IMR-90 (cell line): ENCODE results near the gene RPS27L. TPM values are rescaled to one million over a fixed set of nuclear protein-coding genes. Genes with fewer than 3 reads are reported as not detected.

ENCODE experiments used
- ATAC-seq: fragments of 200-7000 bp; cut with Tn5 transposase; 2 replicates; pipeline ENCODE4 v1.9.1; 2020; ENCODE audit warnings: low read depth, mild to moderate bottlenecking, moderate library complexity
- BruUV-seq: library from RNA; stranded (reverse); fragments of 400-500 nt; replicated peaks from 2 replicates; lab custom pipeline; 2021; lab: Mats Ljungman, UMichigan
- CTCF ChIA-PET: fragments of 300-600 bp; formaldehyde crosslinking; extraction: SDS; loops from one replicate; lab custom pipeline; 2021; ENCODE audit warnings: antibody characterized with exemption; lab: Yijun Ruan, JAX
- POLR2A ChIA-PET: fragments of 300-600 bp; sonication (Branson Sonifier 250); formaldehyde crosslinking; loops from one replicate; lab custom pipeline; 2022; ENCODE audit warnings: antibody characterized with exemption; ENCODE audit not compliant: unreplicated experiment; lab: Charles Lee
- DNase-seq: peaks from one replicate; pipeline ENCODE4 v3.0.0; 2013
- H2AFZ ChIP-seq: replicated peaks from 2 replicates; pipeline ENCODE3; 2013; ENCODE audit warnings: low read length, mild to moderate bottlenecking; ENCODE audit not compliant: poor library complexity
- H2AK5ac ChIP-seq: 2 replicates; pipeline ENCODE4 v1.6.1; 2013; ENCODE audit warnings: low read depth, low read length, inconsistent platforms
- H2AK9ac ChIP-seq: replicated peaks from 2 replicates; pipeline ENCODE3; 2013; ENCODE audit warnings: mild to moderate bottlenecking, low read depth, low read length, moderate library complexity; ENCODE audit not compliant: poor library complexity
- H2BK120ac ChIP-seq: 2 replicates; pipeline ENCODE4 v1.6.1; 2013; ENCODE audit warnings: low read depth, low read length, inconsistent platforms
- H2BK15ac ChIP-seq: 3 replicates; pipeline ENCODE4 v1.6.1; 2013; ENCODE audit warnings: low read depth, low read length, inconsistent platforms
- H2BK20ac ChIP-seq: 2 replicates; pipeline ENCODE4 v1.6.1; 2013; ENCODE audit warnings: low read depth, mild to moderate bottlenecking, inconsistent platforms, low read length, moderate library complexity
- H2BK5ac ChIP-seq: 2 replicates; pipeline ENCODE4 v1.6.1; 2013; ENCODE audit warnings: mild to moderate bottlenecking, low read depth, low read length, inconsistent platforms; ENCODE audit not compliant: poor library complexity, severe bottlenecking
- H3K14ac ChIP-seq: replicated peaks from 2 replicates; pipeline ENCODE4 v1.6.1; 2013; ENCODE audit warnings: low read depth, low read length, inconsistent platforms
- H3K18ac ChIP-seq: 2 replicates; pipeline ENCODE4 v1.6.1; 2013; ENCODE audit warnings: low read depth, low read length, control low read depth
- H3K23ac ChIP-seq: 2 replicates; pipeline ENCODE4 v1.6.1; 2013; ENCODE audit warnings: low read depth, low read length, inconsistent platforms
- H3K27ac ChIP-seq: 2 replicates; pipeline ENCODE4 v1.5.1; 2013; ENCODE audit warnings: mild to moderate bottlenecking, control low read depth, low read length; ENCODE audit not compliant: insufficient read depth
- H3K27me3 ChIP-seq: 2 replicates; pipeline ENCODE4 v1.6.1; 2013; ENCODE audit warnings: low read length; ENCODE audit not compliant: control insufficient read depth, insufficient read depth
- H3K36me3 ChIP-seq: 2 replicates; pipeline ENCODE4 v1.6.1; 2013; ENCODE audit warnings: low read length, mixed read lengths; ENCODE audit not compliant: control insufficient read depth, insufficient read depth
- H3K4ac ChIP-seq: 2 replicates; pipeline ENCODE4 v1.6.1; 2013; ENCODE audit warnings: low read depth, low read length, inconsistent platforms
- H3K4me1 ChIP-seq: 2 replicates; pipeline ENCODE4 v1.6.1; 2013; ENCODE audit warnings: low read length, mixed read lengths; ENCODE audit not compliant: control insufficient read depth, insufficient read depth
- H3K4me2 ChIP-seq: 2 replicates; pipeline ENCODE4 v1.6.1; 2013; ENCODE audit warnings: low read depth, mild to moderate bottlenecking, control low read depth, low read length, moderate library complexity
- H3K4me3 ChIP-seq: 2 replicates; pipeline ENCODE4 v1.5.1; 2013; ENCODE audit warnings: low read depth, mild to moderate bottlenecking, control low read depth, low read length, moderate library complexity; ENCODE audit not compliant: insufficient read depth
- H3K56ac ChIP-seq: 2 replicates; pipeline ENCODE4 v1.6.1; 2013; ENCODE audit warnings: low read length, inconsistent platforms; ENCODE audit not compliant: insufficient read depth; ENCODE audit errors: extremely low read depth
- H3K79me1 ChIP-seq, 2 experiments: 2 replicates each; pipeline ENCODE4 v1.6.1; 2013; ENCODE audit warnings: low read length in 2 of 2, inconsistent platforms in 1 of 2, low read depth in 1 of 2
- H3K9ac ChIP-seq: 2 replicates; pipeline ENCODE4 v1.6.1; 2013; ENCODE audit warnings: low read depth, low read length, control low read depth
- H3K9me1 ChIP-seq: 2 replicates; pipeline ENCODE4 v1.6.1; 2013; ENCODE audit warnings: low read length, inconsistent platforms; ENCODE audit not compliant: insufficient read depth
- H3K9me3 ChIP-seq: 2 replicates; pipeline ENCODE4 v1.6.1; 2013; ENCODE audit warnings: low read length; ENCODE audit not compliant: control insufficient read depth, insufficient read depth
- H4K20me1 ChIP-seq: 2 replicates; pipeline ENCODE4 v1.6.1; 2013; ENCODE audit warnings: low read length, inconsistent platforms; ENCODE audit not compliant: insufficient read depth
- H4K5ac ChIP-seq: 2 replicates; pipeline ENCODE4 v1.6.1; 2013; ENCODE audit warnings: mild to moderate bottlenecking, low read depth, low read length, control low read depth
- H4K8ac ChIP-seq, 2 experiments: 2 replicates each; pipeline ENCODE4 v1.6.1; 2013; ENCODE audit warnings: low read depth in 2 of 2, low read length in 2 of 2, control low read depth in 1 of 2, inconsistent platforms in 1 of 2
- H4K91ac ChIP-seq: 2 replicates; pipeline ENCODE4 v1.6.1; 2013; ENCODE audit warnings: low read depth, low read length, inconsistent platforms; ENCODE audit not compliant: insufficient read depth
- BHLHE40 ChIP-seq: fragments of 150-350 bp; IDR thresholded peaks from 2 replicates; pipeline ENCODE4 v1.6.1; 2016; ENCODE audit warnings: mild to moderate bottlenecking, low read depth, low read length
- CEBPB ChIP-seq: IDR thresholded peaks from 2 replicates; pipeline ENCODE4 v1.6.1; 2012; ENCODE audit warnings: low read depth, low read length, improper control_type of control experiment
- CHD1 ChIP-seq: IDR thresholded peaks from 2 replicates; pipeline ENCODE4 v1.6.1; 2012; ENCODE audit warnings: low read depth, low read length, improper control_type of control experiment
- FOS ChIP-seq: fragments of 150-350 bp; IDR thresholded peaks from 2 replicates; pipeline ENCODE4 v1.6.1; 2016; ENCODE audit warnings: low read depth, low read length
- MAFK ChIP-seq: IDR thresholded peaks from 2 replicates; pipeline ENCODE4 v1.6.1; 2012; ENCODE audit warnings: low read depth, low read length, improper control_type of control experiment
- MAZ ChIP-seq: IDR thresholded peaks from 2 replicates; pipeline ENCODE4 v1.6.1; 2012; ENCODE audit warnings: low read depth, mild to moderate bottlenecking, low read length, improper control_type of control experiment, moderate library complexity, borderline replicate concordance
- MXI1 ChIP-seq: IDR thresholded peaks from 2 replicates; pipeline ENCODE4 v1.6.1; 2012; ENCODE audit warnings: low read depth, mild to moderate bottlenecking, low read length, moderate library complexity, borderline replicate concordance
- NFE2L2 ChIP-seq: fragments of 150-350 bp; IDR thresholded peaks from 2 replicates; pipeline ENCODE4 v1.6.1; 2016; ENCODE audit warnings: low read depth, mild to moderate bottlenecking, low read length
- POLR2A ChIP-seq: IDR thresholded peaks from 2 replicates; pipeline ENCODE4 v1.6.1; 2012; ENCODE audit warnings: mild to moderate bottlenecking, low read depth, low read length
- RAD21 ChIP-seq: IDR thresholded peaks from 2 replicates; pipeline ENCODE4 v1.6.1; 2012; ENCODE audit warnings: low read length, improper control_type of control experiment
- RCOR1 ChIP-seq: IDR thresholded peaks from 2 replicates; pipeline ENCODE4 v1.6.1; 2012; ENCODE audit warnings: mild to moderate bottlenecking, low read length, improper control_type of control experiment; ENCODE audit not compliant: insufficient replicate concordance
- RFX5 ChIP-seq: IDR thresholded peaks from 2 replicates; pipeline ENCODE4 v1.8.0; 2012; ENCODE audit warnings: low read depth, mild to moderate bottlenecking, low read length, moderate library complexity
- SMC3 ChIP-seq: fragments of 150-350 bp; IDR thresholded peaks from 2 replicates; pipeline ENCODE4 v1.6.1; 2016; ENCODE audit warnings: low read depth, mild to moderate bottlenecking, antibody characterized with exemption, low read length, moderate library complexity
- WGBS, 2 experiments: methylation state at CpG; one replicate each; pipeline versions ENCODE4 v1.1.5 to v1.1.7; 2013; ENCODE audit warnings: missing lambda C conversion rate in 2 of 2; ENCODE audit not compliant: insufficient read length in 1 of 2; ENCODE audit errors: extremely low coverage in 2 of 2; 5-methylcytosine and 5-hydroxymethylcytosine counted together
- dilution Hi-C: fragments of 300-500 bp; cut with HindIII; formaldehyde crosslinking; loops from one replicate; pipeline ENCODE4 v1.14.3; 2018; ENCODE audit warnings: low sequenced_read_pairs; ENCODE audit not compliant: unreplicated experiment
- in situ Hi-C: fragments of 300-500 bp; cut with MboI; formaldehyde crosslinking; loops from 3 replicates; pipeline ENCODE4 v1.14.3; 2019; ENCODE audit warnings: low sequenced_read_pairs, inconsistent platforms, mixed read lengths
- intact Hi-C: fragments of 100-400 bp; cut with micrococcal nuclease; formaldehyde crosslinking; loops from 2 replicates; pipeline ENCODE4 v1.10.0; 2022
- polyA plus RNA-seq, 3 experiments: library from polyadenylated mRNA; depleted of rRNA; stranded (reverse); fragments of >200 nt; gene quantifications; 2 replicates each; pipeline ENCODE4 v1.2.3, GENCODE V29; 2012; ENCODE audit warnings: low replicate concordance in 1 of 3
- total RNA-seq: library from RNA; depleted of rRNA; stranded (reverse); fragments of >200 nt; gene quantifications from 2 replicates; pipeline ENCODE4 v1.2.3, GENCODE V29; 2012
- TF ChIP-seq, protein P1 (sequence below): fragments of 150-350 bp; IDR thresholded peaks from 2 replicates; pipeline ENCODE4 v1.6.1; 2017; ENCODE audit warnings: mild to moderate bottlenecking, antibody characterized with exemption, low read length, low read depth
- TF ChIP-seq, protein P2 (sequence below): fragments of 150-350 bp; IDR thresholded peaks from 2 replicates; pipeline ENCODE4 v1.6.1; 2016; ENCODE audit warnings: low read depth, mild to moderate bottlenecking, low read length, moderate library complexity, borderline replicate concordance
- TF ChIP-seq, protein P3 (sequence below): conservative IDR thresholded peaks from 2 replicates; pipeline ENCODE4 v1.5.1; 2012; ENCODE audit warnings: mild to moderate bottlenecking, low read depth, low read length, improper control_type of control experiment

The RPS27L gene
- total and polyA plus RNA-seq, 2 of the 4 experiments (the other 2 are of a cell fraction) = 53.1 to 302 TPM

DNA sequence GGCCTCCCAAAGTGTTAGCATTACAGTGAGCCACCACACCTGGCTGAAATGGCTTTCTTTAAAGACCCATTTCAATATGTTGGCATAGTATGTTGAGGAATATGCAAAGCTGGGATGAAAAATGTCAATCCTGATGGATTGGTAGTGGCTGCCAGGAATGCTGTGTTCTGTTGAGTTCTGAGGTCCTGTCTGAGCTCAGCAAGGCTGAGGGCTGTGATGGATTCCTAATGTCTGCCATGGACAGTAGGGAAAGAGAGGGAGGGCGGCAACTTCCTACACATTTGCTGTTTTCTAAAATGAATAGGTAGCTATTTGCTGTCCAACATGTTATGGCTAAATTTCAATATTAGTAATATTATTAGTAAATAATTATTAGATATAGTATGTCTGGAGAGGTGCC is 40.3 kb upstream of the RPS27L start:
- H3K56ac ChIP-seq = no peak overlapping the region
- peaks cover 18% of the 10 kb centered on the region for H3K4me1 ChIP-seq
- H3K4ac ChIP-seq = no peak overlapping the region
- intact Hi-C loops (loop anchor here (5.0 kb wide), 1 partner anchor 55 kb away; no protein-coding TSS in a partner anchor), dilution Hi-C loops (no loop called here), in situ Hi-C loops (no loop called here)
- H3K79me1 ChIP-seq = peaks cover 38 to 83% of the 10 kb centered on the region in 2 experiments
- TF ChIP-seq CHD1 (no peak), FOS (no peak), RCOR1 (no peak), CEBPB (no peak), POLR2A (no peak), MAFK (no peak), MXI1 (no peak), RAD21 (no peak), SMC3 (no peak), NFE2L2 (no peak), RFX5 (no peak), BHLHE40 (no peak), MAZ (no peak)
- TF ChIP-seq, protein P1, sequence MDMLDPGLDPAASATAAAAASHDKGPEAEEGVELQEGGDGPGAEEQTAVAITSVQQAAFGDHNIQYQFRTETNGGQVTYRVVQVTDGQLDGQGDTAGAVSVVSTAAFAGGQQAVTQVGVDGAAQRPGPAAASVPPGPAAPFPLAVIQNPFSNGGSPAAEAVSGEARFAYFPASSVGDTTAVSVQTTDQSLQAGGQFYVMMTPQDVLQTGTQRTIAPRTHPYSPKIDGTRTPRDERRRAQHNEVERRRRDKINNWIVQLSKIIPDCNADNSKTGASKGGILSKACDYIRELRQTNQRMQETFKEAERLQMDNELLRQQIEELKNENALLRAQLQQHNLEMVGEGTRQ = no peak
- TF ChIP-seq, protein P2, sequence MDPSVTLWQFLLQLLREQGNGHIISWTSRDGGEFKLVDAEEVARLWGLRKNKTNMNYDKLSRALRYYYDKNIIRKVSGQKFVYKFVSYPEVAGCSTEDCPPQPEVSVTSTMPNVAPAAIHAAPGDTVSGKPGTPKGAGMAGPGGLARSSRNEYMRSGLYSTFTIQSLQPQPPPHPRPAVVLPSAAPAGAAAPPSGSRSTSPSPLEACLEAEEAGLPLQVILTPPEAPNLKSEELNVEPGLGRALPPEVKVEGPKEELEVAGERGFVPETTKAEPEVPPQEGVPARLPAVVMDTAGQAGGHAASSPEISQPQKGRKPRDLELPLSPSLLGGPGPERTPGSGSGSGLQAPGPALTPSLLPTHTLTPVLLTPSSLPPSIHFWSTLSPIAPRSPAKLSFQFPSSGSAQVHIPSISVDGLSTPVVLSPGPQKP = no peak
- TF ChIP-seq, protein P3, sequence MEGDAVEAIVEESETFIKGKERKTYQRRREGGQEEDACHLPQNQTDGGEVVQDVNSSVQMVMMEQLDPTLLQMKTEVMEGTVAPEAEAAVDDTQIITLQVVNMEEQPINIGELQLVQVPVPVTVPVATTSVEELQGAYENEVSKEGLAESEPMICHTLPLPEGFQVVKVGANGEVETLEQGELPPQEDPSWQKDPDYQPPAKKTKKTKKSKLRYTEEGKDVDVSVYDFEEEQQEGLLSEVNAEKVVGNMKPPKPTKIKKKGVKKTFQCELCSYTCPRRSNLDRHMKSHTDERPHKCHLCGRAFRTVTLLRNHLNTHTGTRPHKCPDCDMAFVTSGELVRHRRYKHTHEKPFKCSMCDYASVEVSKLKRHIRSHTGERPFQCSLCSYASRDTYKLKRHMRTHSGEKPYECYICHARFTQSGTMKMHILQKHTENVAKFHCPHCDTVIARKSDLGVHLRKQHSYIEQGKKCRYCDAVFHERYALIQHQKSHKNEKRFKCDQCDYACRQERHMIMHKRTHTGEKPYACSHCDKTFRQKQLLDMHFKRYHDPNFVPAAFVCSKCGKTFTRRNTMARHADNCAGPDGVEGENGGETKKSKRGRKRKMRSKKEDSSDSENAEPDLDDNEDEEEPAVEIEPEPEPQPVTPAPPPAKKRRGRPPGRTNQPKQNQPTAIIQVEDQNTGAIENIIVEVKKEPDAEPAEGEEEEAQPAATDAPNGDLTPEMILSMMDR = no peak
- H2BK120ac ChIP-seq = no peak overlapping the region
- H2BK5ac ChIP-seq = no peak overlapping the region
- H4K8ac ChIP-seq = no peak overlapping the region; a peak in 1 of 4 replicates
- H2AK9ac ChIP-seq = no peak overlapping the region
- H3K4me2 ChIP-seq = no peak overlapping the region
- ATAC-seq = no peak
- no peak overlapping the region for H2AFZ ChIP-seq
- no peak overlapping the region for H3K9ac ChIP-seq
- H2AK5ac ChIP-seq = no peak overlapping the region; the same call in 1 of the 2 replicates
- no peaks in the 10 kb centered on the region for H3K9me3 ChIP-seq
- H4K20me1 ChIP-seq = peaks cover 15% of the 10 kb centered on the region; the same call in 1 of the 2 replicates
- DNase-seq = no peak
- H3K36me3 ChIP-seq = no peaks in the 10 kb centered on the region
- POLR2A ChIA-PET = interaction anchor here (0.5 kb wide), 1 partner anchor 24 kb away, joined by 3 read pairs; no protein-coding TSS in a partner anchor
- no peak overlapping the region; the same call in 1 of the 2 replicates for H2BK20ac ChIP-seq
- WGBS, 2 experiments = no CpG with 5 or more reads among the region's 1 CpG
- H3K23ac ChIP-seq = no peak overlapping the region
- no peak overlapping the region; the same call in 2 of the 3 replicates for H2BK15ac ChIP-seq
- CTCF ChIA-PET = no interaction called here
- H3K14ac ChIP-seq = 0 out of 2 replicates have a peak overlapping the region, but pooled peaks have one; percentile 17
- H3K9me1 ChIP-seq = peaks cover 5% of the 10 kb centered on the region; the same call in 1 of the 2 replicates
- H4K5ac ChIP-seq = no peak overlapping the region
- H3K4me3 ChIP-seq = no peak overlapping the region
- no peak overlapping the region for H4K91ac ChIP-seq
- H3K27ac ChIP-seq = no peak overlapping the region
- peak overlapping the region; percentile 80; the same call in 1 of the 2 replicates for H3K18ac ChIP-seq
- no TSS peak for BruUV-seq
- H3K27me3 ChIP-seq = no peaks in the 10 kb centered on the region
